Upper lobe of right lung (tissue), 1 donor: ENCODE results near the gene GK. TPM values are rescaled to one million over a fixed set of nuclear protein-coding genes. Genes with fewer than 3 reads are reported as not detected.

Experiments
- ATAC-seq: fragments of 200-7000 bp; cut with Tn5 transposase; one replicate; pipeline ENCODE4 v1.9.1; 2020; ENCODE audit warnings: mild to moderate bottlenecking, moderate library complexity
- DNase-seq: peaks from one replicate; pipeline ENCODE4 v3.0.0-alpha.2; 2020
- H3K27ac ChIP-seq: fragments of 200-600 bp; one replicate; pipeline ENCODE4 v1.8.0; 2022
- H3K27me3 ChIP-seq: fragments of 200-600 bp; one replicate; pipeline ENCODE4 v1.8.0; 2022; ENCODE audit warnings: mild to moderate bottlenecking
- H3K36me3 ChIP-seq: fragments of 200-600 bp; one replicate; pipeline ENCODE4 v1.8.0; 2022
- H3K4me1 ChIP-seq: fragments of 200-600 bp; one replicate; pipeline ENCODE4 v1.8.0; 2022
- H3K4me3 ChIP-seq: fragments of 200-600 bp; one replicate; pipeline ENCODE4 v1.8.0; 2022; ENCODE audit warnings: mild to moderate bottlenecking
- H3K9me3 ChIP-seq: fragments of 200-600 bp; one replicate; pipeline ENCODE4 v1.8.0; 2022
- intact Hi-C: fragments of 100-400 bp; cut with DNase I; formaldehyde crosslinking; loops from one replicate; pipeline ENCODE4 v1.11.0; 2022
- total RNA-seq: library from RNA; stranded (reverse); fragmentation: NEBNext Ultra II Directional; extraction: Animal tissue kit (Norgen Biotek cat#: 25700); gene quantifications from one replicate; pipeline ENCODE4 v1.2.1, GENCODE V29; 2021
- TF ChIP-seq, protein P1 (sequence below): fragments of 200-600 bp; IDR thresholded peaks from one replicate; pipeline ENCODE4 v1.8.0; 2022; ENCODE audit warnings: antibody characterized with exemption
- donor health status: DM: no; HTN: yes; CAD: no; lungs with severe emphysema.

The GK gene
- total RNA-seq, 1 donor from 2014 or later = 48.3 TPM

DNA sequence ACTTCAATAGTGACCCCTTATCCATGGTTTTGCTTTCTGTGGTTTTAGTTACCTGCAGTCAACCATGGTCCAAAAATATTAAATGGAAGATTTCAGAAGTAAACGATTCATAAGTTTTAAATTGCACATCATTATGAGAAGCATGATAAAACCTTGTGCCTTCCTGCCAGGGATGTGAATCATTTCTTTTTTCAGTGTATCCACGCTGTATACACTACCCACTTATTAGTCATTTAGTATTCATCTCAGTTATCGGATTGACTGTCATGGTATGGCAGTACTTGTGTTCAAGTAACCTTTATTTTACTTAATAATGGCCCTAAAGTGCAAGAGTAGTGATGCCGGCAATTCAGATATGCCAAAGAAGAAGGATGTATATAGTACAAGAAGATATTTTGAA, 38.0 kb upstream of the GK start:
- TF ChIP-seq, protein P1, sequence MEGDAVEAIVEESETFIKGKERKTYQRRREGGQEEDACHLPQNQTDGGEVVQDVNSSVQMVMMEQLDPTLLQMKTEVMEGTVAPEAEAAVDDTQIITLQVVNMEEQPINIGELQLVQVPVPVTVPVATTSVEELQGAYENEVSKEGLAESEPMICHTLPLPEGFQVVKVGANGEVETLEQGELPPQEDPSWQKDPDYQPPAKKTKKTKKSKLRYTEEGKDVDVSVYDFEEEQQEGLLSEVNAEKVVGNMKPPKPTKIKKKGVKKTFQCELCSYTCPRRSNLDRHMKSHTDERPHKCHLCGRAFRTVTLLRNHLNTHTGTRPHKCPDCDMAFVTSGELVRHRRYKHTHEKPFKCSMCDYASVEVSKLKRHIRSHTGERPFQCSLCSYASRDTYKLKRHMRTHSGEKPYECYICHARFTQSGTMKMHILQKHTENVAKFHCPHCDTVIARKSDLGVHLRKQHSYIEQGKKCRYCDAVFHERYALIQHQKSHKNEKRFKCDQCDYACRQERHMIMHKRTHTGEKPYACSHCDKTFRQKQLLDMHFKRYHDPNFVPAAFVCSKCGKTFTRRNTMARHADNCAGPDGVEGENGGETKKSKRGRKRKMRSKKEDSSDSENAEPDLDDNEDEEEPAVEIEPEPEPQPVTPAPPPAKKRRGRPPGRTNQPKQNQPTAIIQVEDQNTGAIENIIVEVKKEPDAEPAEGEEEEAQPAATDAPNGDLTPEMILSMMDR = no peak
- no peak for DNase-seq
- intact Hi-C loops = no loop called here
- Histone ChIP-seq H3K9me3 (no peaks in the 10 kb centered on the region), H3K36me3 (no peaks in the 10 kb centered on the region), H3K4me1 (no peaks in the 10 kb centered on the region), H3K27me3 (no peaks in the 10 kb centered on the region), H3K4me3 (no peak overlapping the region), H3K27ac (no peak overlapping the region)
- no peak for ATAC-seq

DNA sequence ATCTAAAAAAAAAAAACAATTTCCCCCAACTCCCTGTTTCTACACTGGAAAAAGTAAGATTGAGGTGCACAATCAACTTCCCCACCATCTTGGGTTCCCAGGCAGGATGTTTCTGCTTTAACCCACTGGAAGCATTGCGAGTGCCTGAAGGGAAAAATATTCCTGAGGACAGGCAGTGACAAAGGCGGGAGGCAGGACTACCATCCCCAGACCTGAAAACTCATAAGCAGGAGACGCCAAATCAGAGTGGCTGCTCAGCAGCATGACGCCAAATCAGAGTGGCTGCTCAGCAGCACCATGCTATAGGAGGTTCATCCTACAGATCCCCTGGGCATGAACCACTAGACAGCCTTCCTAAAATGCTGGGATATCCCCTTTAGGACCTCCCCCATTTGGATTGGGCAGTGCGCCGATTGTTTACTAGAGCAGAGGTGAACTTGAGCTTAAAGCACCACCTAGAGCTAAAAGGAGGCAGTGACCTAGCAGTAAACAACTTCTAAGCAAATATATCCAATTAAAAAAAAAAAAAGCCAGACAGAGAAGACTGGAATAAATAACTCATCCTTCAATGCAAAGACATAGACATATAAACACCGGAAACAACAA, 35.0 kb upstream of the GK start:
- ATAC-seq = peak; percentile 61

DNA sequence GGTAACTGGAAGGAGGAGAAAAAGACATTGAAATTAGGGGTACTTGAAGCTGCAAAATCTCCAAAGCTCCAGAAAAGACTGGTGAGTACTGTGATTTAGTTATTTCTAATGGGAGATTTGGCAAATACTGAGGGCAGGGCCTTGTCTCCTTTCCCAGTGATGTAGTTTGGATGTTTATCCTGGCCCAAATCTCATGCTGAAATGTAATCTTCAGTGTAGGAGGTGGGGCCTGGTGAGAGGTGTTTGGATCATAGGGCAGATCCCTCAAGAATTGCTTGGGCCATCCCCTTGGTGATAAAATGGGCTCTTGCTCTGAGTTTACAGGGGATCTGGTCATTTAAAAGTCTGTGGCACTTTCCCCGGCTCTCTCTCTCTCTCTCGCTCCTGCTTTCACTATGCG, 33.1 kb upstream of the GK start:
- H3K4me1 ChIP-seq = no peaks in the 10 kb centered on the region
- H3K27me3 ChIP-seq = no peaks in the 10 kb centered on the region
- no peak overlapping the region for H3K27ac ChIP-seq
- H3K4me3 ChIP-seq = no peak overlapping the region
- intact Hi-C loops = no loop called here
- no peak for ATAC-seq
- TF ChIP-seq, protein P1 = no peak
- H3K9me3 ChIP-seq = no peaks in the 10 kb centered on the region
- no peak for DNase-seq
- no peaks in the 10 kb centered on the region for H3K36me3 ChIP-seq

More for the DNA sequence above, 35.0 kb upstream of the GK start:
- H3K4me3 ChIP-seq = no peak overlapping the region
- TF ChIP-seq, protein P1 = peak; percentile 7
- no peaks in the 10 kb centered on the region for H3K9me3 ChIP-seq
- H3K27me3 ChIP-seq = no peaks in the 10 kb centered on the region
- intact Hi-C loops = no loop called here
- H3K27ac ChIP-seq = no peak overlapping the region
- DNase-seq = no peak
- H3K4me1 ChIP-seq = no peaks in the 10 kb centered on the region
- no peaks in the 10 kb centered on the region for H3K36me3 ChIP-seq

DNA sequence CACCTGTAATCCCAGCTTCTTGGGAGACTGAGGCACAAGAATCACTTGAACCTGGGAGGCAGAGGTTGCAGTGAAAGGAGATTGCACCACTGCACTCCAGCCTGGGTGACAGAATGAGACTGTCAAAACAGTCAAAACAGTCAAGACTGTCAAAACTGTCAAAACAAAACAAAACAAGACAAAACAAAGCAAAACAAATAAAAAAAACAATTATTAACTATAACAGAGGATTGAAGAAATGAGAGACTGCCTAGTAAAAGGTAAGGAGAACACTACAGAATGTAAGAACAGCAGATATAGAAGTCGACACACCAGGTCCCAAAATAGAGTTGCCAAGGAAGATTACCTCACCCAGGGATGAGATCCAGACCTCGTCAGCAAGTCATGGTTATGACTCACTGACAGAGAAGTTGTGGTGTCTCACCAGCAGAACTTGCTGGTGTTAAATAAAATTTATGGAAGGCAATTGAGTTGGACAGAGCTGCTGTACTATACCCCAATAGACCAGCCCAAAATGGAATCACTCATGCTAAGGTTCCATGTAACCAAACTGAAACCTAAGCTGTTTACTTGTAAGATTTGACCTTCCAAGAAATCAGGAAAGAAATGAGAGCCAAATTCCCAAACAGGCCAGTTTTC, 32.1 kb upstream of the GK start:
- H3K27ac ChIP-seq = no peak overlapping the region
- no peak overlapping the region for H3K4me3 ChIP-seq
- H3K36me3 ChIP-seq = no peaks in the 10 kb centered on the region
- TF ChIP-seq, protein P1 = no peak
- no peaks in the 10 kb centered on the region for H3K9me3 ChIP-seq
- ATAC-seq = peak; percentile 70
- H3K4me1 ChIP-seq = no peaks in the 10 kb centered on the region
- intact Hi-C loops = no loop called here
- DNase-seq = no peak
- H3K27me3 ChIP-seq = no peaks in the 10 kb centered on the region

DNA sequence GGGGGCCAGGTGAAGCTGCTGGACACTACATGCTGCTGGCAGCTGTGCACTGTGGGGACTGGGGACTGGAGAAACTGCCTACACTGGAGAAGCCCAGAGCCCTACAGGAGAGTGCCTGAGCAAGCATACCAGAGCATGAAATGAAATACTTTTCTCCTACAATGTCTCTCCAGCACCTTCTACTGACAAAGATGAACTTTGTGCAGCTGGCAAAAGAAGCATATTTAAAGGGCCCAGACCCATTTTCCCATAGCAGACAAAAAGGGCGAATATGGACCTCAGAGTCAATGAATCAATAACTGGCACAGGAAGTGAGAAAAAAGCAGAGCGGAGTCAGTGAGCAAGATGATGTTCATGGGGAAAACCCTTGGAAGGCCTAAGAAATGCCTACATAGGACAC, 30.9 kb upstream of the GK start:
- intact Hi-C loops = no loop called here
- H3K27me3 ChIP-seq = no peaks in the 10 kb centered on the region
- no peaks in the 10 kb centered on the region for H3K36me3 ChIP-seq
- no peak for DNase-seq
- no peak overlapping the region for H3K27ac ChIP-seq
- H3K4me1 ChIP-seq = no peaks in the 10 kb centered on the region
- TF ChIP-seq, protein P1 = no peak
- H3K9me3 ChIP-seq = no peaks in the 10 kb centered on the region
- no peak for ATAC-seq
- no peak overlapping the region for H3K4me3 ChIP-seq
